CD4-positive, alpha-beta T cell treated with Interleukin-12 subunit alpha and Interleukin-12 subunit beta, for 1 hour (primary cell): ENCODE results near the gene RAB38.

Experiments
- DNase-seq: peaks from one replicate; pipeline ENCODE4 v3.0.0-alpha.2; 2020

RAB38 gene

DNA sequence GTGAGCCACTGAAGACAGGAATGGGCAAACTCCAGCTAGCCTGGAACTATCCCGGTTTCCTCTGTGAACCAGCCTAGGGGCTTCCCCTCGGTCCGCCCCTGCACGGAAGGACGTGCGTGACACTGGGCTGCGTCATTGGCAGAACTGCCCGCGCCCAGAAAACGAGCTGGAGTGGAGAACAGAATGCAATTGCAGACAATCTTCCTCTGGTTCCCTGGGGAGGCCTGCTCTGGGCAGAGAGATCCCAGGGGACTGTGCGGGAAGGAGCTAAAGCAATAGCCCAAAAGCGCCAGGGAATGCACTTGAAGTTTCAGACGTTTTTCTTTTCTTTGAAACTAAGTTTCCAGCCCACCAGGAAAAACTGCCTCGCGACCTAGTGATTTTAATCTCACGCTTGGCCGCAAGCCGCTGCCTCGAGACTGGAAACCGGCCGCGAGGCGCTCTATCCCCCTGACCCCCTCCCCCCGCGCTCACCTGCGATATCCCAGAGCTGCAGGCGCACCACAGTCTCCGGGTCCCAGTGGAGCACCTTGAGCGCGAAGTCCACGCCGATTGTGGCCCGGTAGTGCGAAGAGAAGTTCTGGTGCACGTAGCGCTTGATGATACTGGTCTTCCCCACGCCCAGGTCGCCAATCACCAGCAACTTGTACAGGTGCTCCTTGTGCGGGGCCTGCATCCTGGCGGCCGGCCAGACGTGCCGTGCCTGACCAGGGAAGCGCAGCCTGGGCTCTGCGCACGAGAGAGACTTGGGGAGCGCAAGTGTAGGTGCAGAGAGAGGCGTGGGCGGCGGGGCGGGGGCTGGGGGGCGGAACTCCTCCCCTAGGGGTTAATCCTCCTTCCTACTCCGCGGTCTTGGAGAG lies at the start of gene RAB38:
TSS of gene RAB38 (minus strand) at position 735 of the 860 bp plus-strand sequence. CDS start at position 676, 59 bp downstream.
- DNase-seq = peak; percentile 30

DNA sequence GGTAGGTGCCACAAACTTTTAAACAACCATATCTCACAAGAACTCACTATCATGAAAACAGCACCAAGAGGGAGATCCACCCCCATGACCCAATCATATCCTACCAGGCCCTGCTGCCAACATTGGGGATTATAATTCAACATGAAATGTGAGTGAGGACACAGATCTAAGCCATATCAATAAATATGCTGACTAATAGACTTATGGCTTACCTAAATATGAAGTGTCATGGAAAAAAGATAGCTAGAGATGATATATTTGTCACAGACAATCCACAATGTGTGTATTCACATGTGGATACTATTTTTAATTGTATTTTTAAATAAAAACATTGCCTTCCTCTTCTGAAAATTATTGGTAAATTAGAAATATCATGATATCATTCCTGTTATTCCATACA lies 38.2 kb upstream of the RAB38 start:
- no peak for DNase-seq

DNA sequence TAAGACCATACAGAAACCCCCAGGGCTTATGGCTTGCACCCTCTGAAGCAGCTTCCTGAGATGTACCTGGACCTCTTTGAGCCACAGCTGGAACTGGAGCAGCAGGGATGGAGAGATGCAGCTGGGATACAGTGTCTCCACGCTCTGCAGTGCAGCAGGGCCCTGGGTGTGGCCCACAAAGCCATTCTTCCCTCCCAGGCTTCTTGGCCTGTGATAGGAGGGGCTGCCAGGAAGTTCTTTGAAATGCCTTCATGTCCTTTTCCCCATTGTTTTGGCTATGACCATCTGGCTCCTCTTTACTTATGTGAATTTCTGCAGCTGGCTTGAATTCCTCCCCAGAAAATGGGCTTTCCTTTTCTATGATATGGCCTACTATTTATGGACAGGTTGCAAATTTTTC lies 37.1 kb upstream of the RAB38 start:
- DNase-seq = no peak

DNA sequence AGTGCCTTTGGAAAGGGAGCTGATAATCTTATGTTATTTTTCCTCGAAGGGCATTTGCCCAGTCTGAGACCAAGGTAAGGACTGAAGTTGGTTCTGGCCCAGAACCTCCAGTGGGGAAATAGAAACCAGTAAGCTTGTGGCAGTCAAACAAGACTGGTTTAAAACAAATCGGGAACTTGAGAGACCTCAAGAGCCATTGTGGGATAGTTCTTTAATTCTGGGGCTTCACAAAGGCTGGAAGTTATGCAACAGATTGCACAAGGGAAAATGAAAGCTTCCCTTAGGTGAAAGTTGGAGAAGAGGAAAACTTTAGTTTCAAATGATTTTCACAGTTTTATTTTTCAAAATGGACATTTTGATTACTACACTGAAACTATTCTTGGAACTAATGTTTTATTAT lies 33.5 kb upstream of the RAB38 start:
- DNase-seq = no peak

DNA sequence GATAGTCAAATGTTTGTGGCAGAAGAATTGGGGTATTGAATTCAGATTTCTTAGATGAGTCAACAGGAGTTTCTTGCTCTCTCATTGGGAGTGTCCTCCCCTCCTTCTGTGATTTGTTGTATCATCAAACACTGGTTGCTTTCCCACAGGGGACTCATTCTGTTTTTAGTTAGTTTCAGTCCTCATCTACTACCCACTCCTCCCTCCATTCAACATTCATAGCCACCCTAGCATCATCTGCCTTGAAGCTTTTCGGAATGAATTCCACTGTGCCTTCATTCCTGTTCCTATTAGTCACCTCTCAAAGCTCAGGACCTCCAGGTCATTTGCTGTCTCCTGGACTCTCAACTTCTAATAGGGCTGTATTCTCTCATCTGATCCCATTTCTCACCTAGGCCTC lies 31.5 kb upstream of the RAB38 start:
- no peak for DNase-seq

DNA sequence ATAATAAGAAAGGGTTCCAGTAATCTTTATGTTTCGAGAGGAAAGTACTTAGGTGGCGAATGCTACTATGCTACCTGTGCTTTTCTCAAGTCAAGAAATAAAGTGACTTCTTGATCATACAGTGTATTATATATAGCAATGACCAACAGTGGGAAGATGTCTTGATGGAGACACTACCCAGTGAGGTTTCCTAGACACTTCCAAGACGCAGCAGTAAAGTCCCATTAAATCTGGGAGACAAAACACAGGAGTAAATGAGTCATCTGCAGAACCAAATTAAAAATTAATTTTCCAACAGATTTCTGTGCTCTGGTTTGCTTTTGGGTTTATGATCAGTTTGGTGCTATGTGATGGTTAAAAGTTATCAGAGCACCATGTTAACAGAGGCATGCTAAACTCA lies 29.1 kb upstream of the RAB38 start:
- DNase-seq = no peak

DNA sequence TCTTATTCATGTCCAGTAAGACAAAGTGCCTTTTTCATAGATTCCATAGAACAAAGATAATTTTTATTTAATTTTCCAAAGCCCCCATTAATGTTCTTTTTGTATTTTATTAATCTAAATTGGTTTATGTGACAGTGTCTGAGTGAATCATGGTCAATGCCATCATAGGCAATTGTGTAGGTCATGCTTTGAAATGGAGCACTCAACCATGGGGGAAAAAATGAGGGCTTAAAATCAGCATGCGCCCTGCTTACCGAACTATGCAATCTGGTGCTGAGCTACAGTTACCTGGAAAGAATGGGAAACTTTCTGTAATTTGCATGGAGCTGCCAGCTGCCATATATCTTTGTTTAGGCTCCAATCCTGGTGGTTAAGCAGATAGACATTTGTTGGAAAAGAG lies 28.4 kb upstream of the RAB38 start:
- no peak for DNase-seq

DNA sequence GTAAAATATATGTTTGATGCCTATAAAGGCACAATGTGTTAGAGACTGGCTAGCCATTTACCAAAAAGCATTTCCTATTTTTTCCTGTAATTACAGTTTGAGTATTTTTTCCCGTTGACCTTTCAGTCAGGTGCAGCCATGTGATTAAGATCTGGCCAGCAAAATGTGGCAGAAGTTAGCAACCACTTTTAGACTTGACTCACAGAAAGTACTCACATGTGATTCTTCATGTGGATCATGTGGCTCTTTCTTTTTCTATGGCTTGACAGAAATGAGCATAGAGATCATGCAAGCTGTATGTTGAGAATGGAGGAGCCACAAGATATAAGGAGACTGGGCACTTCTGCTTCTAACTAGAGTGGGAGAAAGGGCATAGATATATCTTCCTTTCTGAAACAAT lies 27.3 kb upstream of the RAB38 start:
- no peak for DNase-seq

DNA sequence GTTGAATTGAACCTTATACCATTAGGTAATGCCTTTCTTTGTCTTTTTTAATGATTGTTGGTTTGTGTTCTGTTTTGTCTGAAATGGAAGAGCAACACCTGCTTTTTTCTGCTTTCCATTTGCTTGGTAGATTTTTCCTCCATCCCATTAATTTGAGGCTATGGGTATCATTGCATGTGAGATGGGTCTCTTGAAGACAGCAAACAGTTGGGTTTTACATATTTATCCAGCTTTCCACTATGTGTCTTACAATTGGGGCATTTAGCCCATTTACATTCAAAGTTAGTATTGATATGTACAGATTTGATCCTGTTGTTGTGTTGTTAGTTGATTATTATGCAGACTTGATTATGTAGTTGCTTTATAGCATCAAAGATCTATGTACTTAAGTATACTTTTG lies 21.1 kb upstream of the RAB38 start:
- DNase-seq = no peak

DNA sequence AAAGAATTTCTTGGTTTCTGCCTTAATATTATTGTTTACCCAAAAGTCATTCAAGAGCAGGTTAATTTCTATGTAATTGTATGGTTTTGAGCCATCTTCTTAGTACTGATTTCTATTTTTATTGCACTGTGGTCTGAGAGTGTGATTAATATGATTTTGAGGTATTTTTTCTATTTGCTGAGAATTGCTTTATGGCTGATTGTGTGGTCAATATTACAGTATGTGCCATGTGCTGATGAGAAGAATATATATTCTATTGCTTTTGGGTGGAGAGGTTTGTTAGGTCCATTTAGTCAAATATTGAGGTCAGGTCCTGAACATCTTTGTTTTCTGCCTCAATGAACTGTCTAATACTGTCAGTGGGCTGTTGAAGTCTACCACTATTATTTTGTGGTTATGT lies 20.7 kb upstream of the RAB38 start:
- DNase-seq = no peak

DNA sequence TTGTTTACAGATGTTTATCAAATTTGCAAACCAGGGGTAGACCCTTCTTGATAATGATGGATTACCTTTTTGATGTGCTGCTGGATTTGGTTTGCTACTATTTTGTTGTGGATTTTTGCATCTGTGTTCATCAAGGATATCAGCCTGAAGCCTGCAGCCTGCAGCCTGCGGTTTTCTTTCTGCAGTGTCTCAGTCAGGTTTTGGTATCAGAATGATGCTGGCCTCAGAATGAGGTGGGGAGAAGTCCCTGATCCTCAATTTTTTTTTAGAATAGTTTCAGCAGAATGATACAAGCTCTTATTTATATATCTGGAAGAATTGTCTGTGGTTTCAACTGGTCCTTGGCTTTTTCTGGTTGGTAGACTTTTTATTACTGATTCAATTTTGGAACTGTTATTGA lies 19.7 kb upstream of the RAB38 start:
- no peak for DNase-seq

DNA sequence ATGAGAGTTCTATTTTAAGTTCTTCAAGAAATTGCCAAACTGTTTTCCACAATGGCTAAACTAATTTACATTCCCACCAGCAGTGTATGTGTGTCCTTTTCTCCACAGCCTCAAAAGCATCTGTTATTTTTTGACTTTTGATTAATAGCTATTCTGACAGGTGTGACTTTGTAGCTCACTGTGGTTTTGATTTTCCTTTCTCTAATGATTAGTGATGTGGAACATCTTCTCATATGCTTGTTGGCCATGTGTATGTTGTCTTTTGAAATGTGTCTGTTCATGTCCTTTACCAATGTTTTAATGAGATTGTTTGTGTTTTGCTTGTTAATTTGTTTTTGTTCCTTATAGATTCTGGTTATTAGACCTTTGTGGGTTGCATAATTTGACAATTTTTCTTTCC lies 18.0 kb upstream of the RAB38 start:
- DNase-seq = no peak

DNA sequence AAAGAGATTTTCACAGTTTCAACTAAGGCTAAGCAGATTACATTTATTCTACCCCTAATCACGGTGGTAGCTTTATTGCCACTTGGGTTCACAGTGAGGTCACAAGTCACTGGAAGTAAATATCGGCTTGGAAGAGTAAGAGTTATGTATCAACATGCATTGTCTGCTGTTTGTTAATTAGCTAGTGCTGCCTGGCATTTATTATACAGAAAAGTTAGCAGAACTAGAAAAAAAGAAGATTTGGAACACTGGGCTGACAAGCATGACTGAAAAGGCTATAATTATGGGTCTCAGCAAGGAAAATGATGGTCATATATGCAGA lies 13.7 kb upstream of the RAB38 start:
- no peak for DNase-seq

DNA sequence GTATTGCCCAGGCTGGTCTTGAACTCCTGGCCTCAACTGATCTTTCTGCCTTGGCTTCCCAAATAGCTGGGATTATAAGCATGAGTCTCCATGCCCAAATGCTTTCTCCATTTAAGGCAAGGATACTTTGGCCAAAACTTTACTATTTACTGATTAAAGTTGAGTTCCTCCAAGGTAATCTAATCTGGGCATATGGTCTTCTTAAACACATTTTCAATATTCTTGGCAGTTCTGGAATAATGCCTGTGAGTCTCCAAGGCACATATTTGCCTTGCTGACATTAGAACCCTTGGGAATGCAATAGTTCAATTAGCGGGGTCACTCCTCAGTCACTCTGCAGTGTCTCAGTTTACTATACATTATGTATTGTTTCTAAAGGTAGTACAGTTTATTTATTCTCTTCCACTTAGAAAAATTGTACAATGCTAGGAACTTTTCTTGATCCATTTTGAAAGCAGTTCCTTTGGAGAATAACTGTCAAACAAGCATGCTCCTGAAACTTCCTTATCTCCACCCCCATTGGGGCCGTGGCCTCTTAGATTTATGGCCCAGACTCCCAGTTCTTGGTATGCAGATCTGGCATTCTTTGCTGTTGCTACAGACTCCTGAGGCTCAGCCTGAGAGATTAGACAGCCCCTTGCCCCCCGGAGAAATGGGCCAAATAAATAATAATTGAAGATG lies 13.1 kb upstream of the RAB38 start:
- no peak for DNase-seq

DNA sequence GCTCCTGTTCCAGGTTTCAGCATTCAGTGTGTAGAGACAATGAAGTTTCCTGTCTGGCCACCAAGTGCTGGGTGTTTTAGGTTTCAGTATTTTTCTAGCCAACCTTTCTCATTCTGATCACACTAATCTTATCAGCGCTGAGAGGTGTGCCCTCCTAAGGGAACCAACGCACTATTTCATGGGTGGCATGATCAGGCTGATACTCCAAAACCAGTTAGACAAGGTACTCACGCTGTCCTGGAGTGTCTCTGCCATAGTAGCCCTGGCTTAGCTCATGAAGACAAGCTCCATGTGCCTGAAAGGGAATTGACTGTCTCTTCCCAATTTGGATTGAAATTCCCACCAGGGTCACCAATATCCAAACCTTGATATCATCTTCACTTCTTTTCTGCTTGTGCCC lies 8.0 kb upstream of the RAB38 start:
- no peak for DNase-seq

DNA sequence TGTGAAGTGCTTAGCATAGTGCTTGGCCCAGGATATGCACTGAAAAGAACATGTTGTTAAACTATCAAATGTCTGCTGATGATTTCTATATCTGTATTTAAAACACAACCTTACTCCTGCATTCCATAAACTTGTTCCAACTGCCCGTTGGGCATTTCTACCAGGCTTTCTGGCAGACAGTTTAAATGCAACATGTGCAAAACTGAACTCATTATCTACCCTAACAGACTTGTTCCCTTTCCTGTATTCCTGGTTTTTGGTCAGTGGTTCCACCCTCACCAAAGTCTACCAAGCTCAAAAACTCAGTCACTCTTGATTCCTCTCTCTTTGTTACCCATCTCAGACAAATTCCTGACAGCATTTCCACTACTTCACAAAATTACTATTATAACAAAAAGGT lies 6.5 kb upstream of the RAB38 start:
- no peak for DNase-seq

DNA sequence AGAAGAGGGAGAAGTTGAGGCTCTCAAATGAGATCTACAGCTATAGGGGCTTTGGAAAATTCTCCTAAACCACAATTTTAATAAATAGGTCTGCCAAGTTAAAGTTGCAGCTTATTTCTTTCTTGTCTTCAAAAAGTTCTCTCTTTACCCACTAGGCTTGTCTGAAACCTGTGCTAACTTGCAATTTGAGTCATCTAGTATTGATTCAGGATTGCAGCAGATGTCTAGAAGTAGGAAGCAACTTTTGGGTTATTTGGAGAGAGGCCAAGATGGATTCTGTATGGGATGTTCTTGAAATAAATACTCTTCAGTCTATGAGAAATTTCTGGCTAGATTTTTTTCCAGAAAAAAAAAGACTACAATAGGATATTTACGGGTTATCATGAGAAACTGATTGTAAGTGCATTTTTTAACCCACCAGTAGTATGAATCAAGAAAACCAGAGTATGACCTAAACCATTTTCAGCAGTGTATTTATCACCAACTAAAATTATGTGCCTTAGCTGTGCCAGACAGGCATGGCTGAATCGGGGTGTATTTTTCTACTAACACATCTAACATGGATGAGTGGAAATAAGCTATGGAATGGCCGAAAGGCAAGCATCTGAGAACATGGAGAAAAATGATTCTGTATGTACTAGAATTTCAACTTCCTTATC lies 4.9 kb upstream of the RAB38 start:
- no peak for DNase-seq

DNA sequence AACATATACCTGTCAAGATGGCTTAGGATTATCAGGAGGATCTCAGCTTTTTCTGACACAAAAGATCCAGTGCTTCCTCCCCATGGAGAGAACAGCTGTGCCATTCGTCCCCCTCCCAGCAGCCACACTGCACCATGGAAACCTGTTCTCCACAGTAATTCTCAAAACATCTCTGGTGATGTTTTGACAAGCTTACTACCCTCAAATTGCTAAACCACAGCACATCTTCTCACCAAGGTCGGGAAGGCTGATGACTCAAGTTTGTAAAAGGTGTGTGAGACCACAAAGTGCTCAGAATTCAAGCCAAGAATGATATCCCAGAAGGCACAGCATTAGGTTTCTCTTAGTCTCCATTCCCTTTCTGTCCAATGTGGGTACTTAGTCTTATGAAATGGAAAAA lies 3.9 kb upstream of the RAB38 start:
- no peak for DNase-seq

DNA sequence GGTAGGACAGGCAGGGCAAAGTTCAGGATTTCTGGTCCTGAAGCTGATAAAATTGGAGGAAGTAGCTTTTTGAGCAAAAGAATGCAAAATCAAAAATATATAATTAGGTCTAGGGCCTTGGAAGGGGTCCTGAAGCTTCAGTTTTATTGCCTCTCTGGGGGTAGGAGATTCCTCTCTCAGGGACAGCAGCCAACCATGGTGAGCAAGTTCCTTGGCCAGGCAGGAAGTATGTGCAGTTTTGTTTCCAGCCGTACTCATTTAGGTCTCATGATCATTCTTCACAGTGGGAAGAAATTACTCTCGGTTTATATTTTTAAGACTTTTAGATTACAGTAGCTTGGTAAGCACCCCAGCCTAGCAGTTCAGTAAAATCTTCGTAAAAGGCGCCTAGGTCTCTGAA lies 2.9 kb upstream of the RAB38 start:
- no peak for DNase-seq

DNA sequence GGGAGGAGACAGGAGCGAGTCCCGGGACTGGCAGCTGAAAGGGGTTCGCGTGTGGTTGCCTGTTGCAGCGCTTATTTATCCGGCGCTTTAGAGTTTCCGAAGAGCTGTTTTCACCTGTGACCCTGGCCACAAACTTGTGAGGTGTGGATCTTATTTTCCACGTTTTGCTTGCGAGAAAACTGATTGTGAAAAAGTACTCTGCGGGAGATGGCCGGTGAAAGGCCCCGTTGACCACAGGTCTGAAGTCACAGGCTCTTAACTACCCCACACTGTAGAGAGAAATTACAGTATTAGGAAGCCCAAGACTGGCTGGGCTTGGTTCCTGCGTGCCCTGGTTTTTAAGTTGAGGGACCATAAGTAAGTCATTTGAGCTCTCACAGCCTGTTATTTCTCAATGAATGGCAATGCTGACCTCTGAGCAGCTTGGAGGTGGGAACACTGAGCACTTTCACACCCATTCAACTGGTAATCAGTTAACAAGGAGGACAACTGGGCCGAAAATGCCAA lies 379 bp upstream of the RAB38 start:
- DNase-seq = no peak

DNA sequence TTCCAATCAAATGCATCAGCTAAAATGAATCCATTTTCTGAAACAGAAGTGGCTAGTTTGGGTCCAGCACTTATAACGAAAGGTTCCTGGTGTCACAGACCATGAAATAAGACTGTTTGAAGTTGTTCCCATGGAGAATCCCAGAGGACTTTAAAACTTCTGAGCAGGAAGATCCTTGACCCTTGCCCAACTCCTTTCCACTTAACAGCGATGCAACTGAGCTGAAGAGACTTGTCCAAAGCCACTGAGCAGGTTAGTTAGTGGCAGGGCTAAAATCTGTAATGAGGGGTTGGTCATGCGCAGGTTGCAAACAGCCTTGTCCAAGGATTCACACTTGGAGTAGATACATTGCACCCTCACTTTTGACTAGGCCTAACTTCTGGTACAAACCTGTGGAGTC lies 1.3 kb downstream of the RAB38 start:
- DNase-seq = no peak

DNA sequence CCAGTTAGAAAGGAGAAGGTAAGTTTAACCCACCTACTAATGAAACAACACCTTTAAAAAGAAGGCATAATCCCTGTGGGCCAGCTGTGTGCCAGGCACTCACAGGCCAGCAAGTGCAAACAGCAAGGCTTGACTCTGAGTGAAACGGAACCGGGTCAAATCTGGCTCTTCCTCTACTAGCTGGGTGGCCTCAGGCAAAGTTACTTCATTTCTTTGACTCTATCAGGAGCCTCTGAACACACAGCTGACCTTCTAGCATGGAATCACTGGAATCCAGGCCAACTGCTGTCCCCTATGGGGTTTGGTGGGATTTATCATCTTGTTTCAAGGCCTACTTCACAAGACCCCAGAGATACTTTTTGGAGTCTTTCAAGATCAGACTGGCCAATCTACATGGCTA lies 3.3 kb downstream of the RAB38 start:
- DNase-seq = no peak

DNA sequence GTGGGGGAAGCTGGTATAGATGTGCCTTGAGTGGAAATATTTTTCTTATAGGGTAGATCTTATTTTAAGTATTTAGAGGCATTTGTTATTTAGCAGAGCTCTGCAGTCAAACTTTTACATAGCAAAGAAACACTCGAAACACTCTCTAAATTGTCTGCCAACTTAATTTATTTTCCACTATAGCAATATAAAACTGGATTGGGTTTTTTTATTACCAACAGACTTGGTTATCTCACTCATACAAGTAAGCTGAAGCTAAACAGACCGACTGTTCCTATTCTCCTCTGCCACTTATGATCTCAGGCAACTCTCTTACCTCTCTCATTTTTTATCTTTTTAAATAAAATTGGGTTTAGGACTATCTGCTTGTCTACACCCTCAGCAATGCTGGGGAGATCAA lies 4.6 kb downstream of the RAB38 start:
- no peak for DNase-seq

DNA sequence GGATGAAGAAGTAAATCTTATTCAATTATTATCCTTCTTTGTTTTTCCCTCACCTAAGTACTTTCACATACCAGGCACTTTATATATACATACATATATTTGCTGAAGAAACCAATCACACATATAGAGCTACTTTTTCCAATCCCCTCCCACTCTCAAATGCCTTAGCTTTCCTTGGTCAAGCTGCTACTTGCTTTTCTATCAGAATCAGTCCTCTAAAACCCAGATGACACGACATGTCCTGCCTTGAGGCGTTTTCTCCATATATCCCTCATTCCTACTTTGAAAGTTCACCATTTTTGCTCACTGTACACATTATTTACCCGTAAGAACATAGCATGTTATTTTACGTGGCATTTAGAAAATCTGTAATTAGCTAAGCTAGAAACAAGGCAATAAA lies 5.4 kb downstream of the RAB38 start:
- DNase-seq = no peak
